Central memory CD8-positive, alpha-beta T cell (primary cell): ENCODE measurements around the gene ST6GALNAC5.

Source experiments
- ATAC-seq: fragments of 150-1000 bp; cut with Tn5 transposase; replicated peaks from 2 replicates; pipeline ENCODE4 v1.10.0; 2022; ENCODE audit warnings: mild to moderate bottlenecking, moderate FRiP score, moderate number of reproducible peaks; ENCODE audit not compliant: poor library complexity, severe bottlenecking; ENCODE audit errors: extremely low read depth
- DNase-seq, 2 donors: peaks; one replicate each; pipeline ENCODE4 v3.0.0; 2021; ENCODE audit warnings: low spot score in 2 of 2
- H3K27ac Mint-ChIP-seq: one replicate; pipeline ENCODE4 v1.8.0; 2022; ENCODE audit warnings: low read depth, mild to moderate bottlenecking, moderate library complexity, mixed read lengths
- H3K27me3 Mint-ChIP-seq: one replicate; pipeline ENCODE4 v1.8.0; 2022; ENCODE audit warnings: mixed read lengths
- H3K36me3 Mint-ChIP-seq: one replicate; pipeline ENCODE4 v1.8.0; 2022; ENCODE audit warnings: mild to moderate bottlenecking, moderate library complexity, mixed read lengths; ENCODE audit not compliant: insufficient read depth
- H3K4me1 Mint-ChIP-seq: one replicate; pipeline ENCODE4 v1.8.0; 2022; ENCODE audit warnings: mixed read lengths
- H3K4me3 Mint-ChIP-seq: one replicate; pipeline ENCODE4 v1.8.0; 2022; ENCODE audit warnings: mild to moderate bottlenecking, moderate library complexity, mixed read lengths
- H3K9me3 Mint-ChIP-seq: one replicate; pipeline ENCODE4 v1.8.0; 2022; ENCODE audit warnings: mixed read lengths

Gene ST6GALNAC5

DNA sequence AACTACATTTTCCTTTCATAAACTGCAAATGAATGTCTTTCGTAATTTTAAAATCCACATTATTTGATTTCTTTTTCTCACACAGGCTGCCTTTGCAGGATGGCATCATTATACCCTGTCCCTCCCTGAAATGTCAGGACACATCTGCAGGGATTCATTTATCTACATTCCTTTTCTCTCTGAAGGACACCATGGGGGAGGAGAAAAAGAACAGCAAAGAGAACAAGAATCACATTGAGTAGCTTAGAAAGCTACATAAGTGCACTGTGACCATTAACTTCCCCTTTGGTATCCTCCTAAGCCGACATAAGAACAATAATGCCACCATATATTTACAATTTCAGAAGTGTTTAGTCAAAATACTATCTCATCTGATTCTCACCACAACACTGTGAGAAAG lies 222.5 kb downstream of the ST6GALNAC5 start:
- no peak overlapping the region for H3K4me3 Mint-ChIP-seq
- DNase-seq: no peak
- H3K9me3 Mint-ChIP-seq: no peaks in the 10 kb centered on the region
- no peak overlapping the region for H3K27ac Mint-ChIP-seq
- H3K36me3 Mint-ChIP-seq: peaks cover 2% of the 10 kb centered on the region
- H3K27me3 Mint-ChIP-seq: no peaks in the 10 kb centered on the region
- ATAC-seq: no peak
- no peaks in the 10 kb centered on the region for H3K4me1 Mint-ChIP-seq

GRCh38 chr1:77095236-77095635 lies 228.0 kb downstream of the ST6GALNAC5 start:
- H3K4me3 Mint-ChIP-seq: no peak overlapping the region
- no peak overlapping the region for H3K27ac Mint-ChIP-seq
- DNase-seq: no peak
- H3K27me3 Mint-ChIP-seq: no peaks in the 10 kb centered on the region
- peaks cover 2% of the 10 kb centered on the region for H3K36me3 Mint-ChIP-seq
- peaks cover 5% of the 10 kb centered on the region for H3K9me3 Mint-ChIP-seq
- no peak for ATAC-seq
- no peaks in the 10 kb centered on the region for H3K4me1 Mint-ChIP-seq

DNA sequence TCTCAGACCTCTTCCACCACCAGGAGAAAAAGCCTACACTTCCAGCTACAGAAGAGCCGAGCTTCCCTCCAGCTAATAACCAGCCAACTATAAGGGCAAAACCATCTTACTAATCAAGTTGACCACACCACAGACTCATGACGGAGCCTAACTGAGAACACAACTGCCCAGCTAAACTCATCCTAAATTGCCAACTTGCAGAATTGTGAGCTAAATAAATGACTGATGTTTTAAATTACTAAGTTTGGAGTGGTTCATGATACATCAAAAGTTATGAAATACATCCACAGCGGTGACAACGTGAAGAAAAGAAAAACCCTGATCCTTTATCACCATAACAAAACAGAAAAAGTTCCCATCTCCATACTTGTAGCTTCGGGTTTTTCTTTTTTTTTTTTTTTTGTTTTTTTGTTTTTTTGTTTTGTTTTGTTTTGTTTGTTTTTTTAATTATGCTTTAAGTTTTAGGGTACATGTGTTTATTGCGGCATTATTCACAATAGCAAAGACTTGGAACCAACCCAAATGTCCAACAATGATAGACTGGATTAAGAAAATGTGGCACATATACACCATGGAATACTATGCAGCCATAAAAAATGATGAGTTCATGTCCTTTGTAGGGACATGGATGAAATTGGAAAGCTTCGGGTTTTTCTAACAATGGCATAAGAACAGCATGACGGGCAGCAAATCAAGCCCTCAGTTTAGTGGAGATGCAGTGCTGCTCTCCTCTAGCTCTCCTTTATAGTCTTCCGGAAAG lies 229.4 kb downstream of the ST6GALNAC5 start:
- no peaks in the 10 kb centered on the region for H3K4me1 Mint-ChIP-seq
- no peak overlapping the region for H3K4me3 Mint-ChIP-seq
- H3K36me3 Mint-ChIP-seq: peaks cover 2% of the 10 kb centered on the region
- DNase-seq (no peak), ATAC-seq (no peak)
- peaks cover 5% of the 10 kb centered on the region for H3K9me3 Mint-ChIP-seq
- H3K27ac Mint-ChIP-seq: no peak overlapping the region
- no peaks in the 10 kb centered on the region for H3K27me3 Mint-ChIP-seq

DNA sequence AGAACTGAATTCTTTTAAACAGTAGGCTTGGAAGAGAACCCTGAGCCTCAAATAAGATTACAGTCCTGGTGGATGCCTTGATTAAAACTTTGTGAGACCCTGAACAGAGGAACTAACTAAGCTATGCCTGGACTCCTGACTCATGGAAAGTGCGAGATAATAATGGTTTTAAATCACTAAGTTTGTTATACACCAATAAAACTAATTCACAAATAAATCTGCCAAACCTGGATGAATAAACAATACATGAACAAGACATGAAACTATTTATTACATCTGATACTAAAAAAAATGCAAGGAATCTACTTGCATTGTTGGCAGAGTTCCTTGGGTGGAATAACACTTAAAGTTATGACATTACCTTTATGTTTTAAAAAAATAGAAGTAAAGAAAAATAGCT lies 233.6 kb downstream of the ST6GALNAC5 start:
- H3K4me3 Mint-ChIP-seq: no peak overlapping the region
- ATAC-seq: no peak
- H3K36me3 Mint-ChIP-seq: peaks cover 1% of the 10 kb centered on the region
- DNase-seq: no peak
- H3K27ac Mint-ChIP-seq: no peak overlapping the region
- no peaks in the 10 kb centered on the region for H3K27me3 Mint-ChIP-seq
- no peaks in the 10 kb centered on the region for H3K4me1 Mint-ChIP-seq
- H3K9me3 Mint-ChIP-seq: peaks cover 5% of the 10 kb centered on the region

- Mint-ChIP-seq H3K4me1 (no peaks in the 10 kb centered on the region), H3K27me3 (no peaks in the 10 kb centered on the region), H3K4me3 (no peak overlapping the region), H3K9me3 (no peaks in the 10 kb centered on the region), H3K36me3 (peaks cover 1% of the 10 kb centered on the region), H3K27ac (no peak overlapping the region)
- DNase-seq (no peak), ATAC-seq (no peak)
These were observed 236.2 kb downstream of the ST6GALNAC5 start for GRCh38 chr1:77103486-77103885.

DNA sequence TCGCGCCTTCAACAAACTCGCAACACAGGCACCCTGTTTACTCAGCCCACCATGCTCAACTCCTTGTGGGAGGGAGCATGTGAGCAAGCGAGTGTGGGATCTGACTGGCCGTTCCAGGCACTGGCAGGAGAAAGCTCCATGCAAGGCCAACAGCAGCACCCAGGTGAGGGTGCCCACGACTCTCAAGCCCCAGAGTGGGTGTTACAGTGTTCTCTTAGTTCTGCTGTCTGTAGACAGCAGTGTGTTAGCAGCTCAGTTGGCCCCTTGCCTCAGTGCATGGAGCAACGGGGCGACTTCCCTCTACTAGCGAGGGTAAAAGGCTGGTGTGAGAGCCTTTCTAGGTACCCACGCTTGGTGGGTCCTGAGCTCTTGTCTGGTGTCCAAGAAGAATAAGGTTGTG lies 237.4 kb downstream of the ST6GALNAC5 start:
- ATAC-seq: no peak
- Mint-ChIP-seq H3K4me1 (no peaks in the 10 kb centered on the region), H3K9me3 (no peaks in the 10 kb centered on the region), H3K36me3 (peaks cover 1% of the 10 kb centered on the region), H3K27me3 (no peaks in the 10 kb centered on the region), H3K27ac (no peak overlapping the region), H3K4me3 (no peak overlapping the region)
- no peak for DNase-seq
